Keratinocyte (primary cell): Measurements from ENCODE around the gene KIAA1958. TPM values are rescaled to one million over a fixed set of nuclear protein-coding genes. Genes with fewer than 3 reads are reported as not detected.

Source experiments
- DNase-seq: peaks from one replicate; pipeline ENCODE4 v3.0.0-alpha.2; 2011; ENCODE audit warnings: low read depth, missing footprints, low spot score
- FAIRE-seq: peaks from 2 replicates; lab custom pipeline; 2011; peaks lifted over from hg19 to GRCh38; lab: Jason Lieb, UNC
- H2AFZ ChIP-seq: 2 replicates; pipeline ENCODE4 v1.6.0; 2012; ENCODE audit warnings: low read length, control low read depth, inconsistent platforms; ENCODE audit not compliant: control insufficient read depth
- H3K27ac ChIP-seq: 2 replicates; pipeline ENCODE4 v1.5.1; 2011; ENCODE audit warnings: low read length; ENCODE audit not compliant: control insufficient read depth, insufficient read depth
- H3K27me3 ChIP-seq: 3 replicates; pipeline ENCODE4 v1.6.0; 2011; ENCODE audit warnings: low read length; ENCODE audit not compliant: control insufficient read depth, insufficient read depth; ENCODE audit errors: extremely low read depth
- H3K36me3 ChIP-seq, 2 experiments: 2 replicates in 1 of 2; 3 replicates in 1 of 2; pipeline ENCODE4 v1.5.1; 2011; ENCODE audit warnings: low read length in 2 of 2, mild to moderate bottlenecking in 1 of 2; ENCODE audit not compliant: control insufficient read depth in 2 of 2, insufficient read depth in 2 of 2; ENCODE audit errors: extremely low read depth in 1 of 2
- H3K4me1 ChIP-seq: 3 replicates; pipeline ENCODE4 v1.5.1; 2011; ENCODE audit warnings: low read length; ENCODE audit not compliant: control insufficient read depth, insufficient read depth; ENCODE audit errors: extremely low read depth
- H3K4me2 ChIP-seq: 3 replicates; pipeline ENCODE4 v1.6.0; 2011; ENCODE audit warnings: low read depth, low read length; ENCODE audit not compliant: control insufficient read depth, insufficient read depth; ENCODE audit errors: extremely low read depth
- H3K4me3 ChIP-seq, 3 experiments: fragments of 200-600 bp in 1 of 3; sonication (generic) in 1 of 3; 2 replicates in 2 of 3; 3 replicates in 1 of 3; pipeline ENCODE4 v1.5.1; 2011 to 2016; ENCODE audit warnings: low read length in 3 of 3, mild to moderate bottlenecking in 3 of 3, control low read depth in 2 of 3, inconsistent platforms in 1 of 3, low read depth in 1 of 3, mixed read lengths in 1 of 3, mixed run types in 1 of 3, moderate library complexity in 1 of 3; ENCODE audit not compliant: control insufficient read depth in 2 of 3, insufficient read depth in 2 of 3; ENCODE audit errors: extremely low read depth in 1 of 3
- H3K79me2 ChIP-seq: 2 replicates; pipeline ENCODE4 v1.6.0; 2012; ENCODE audit warnings: low read length; ENCODE audit not compliant: control insufficient read depth, insufficient read depth
- H3K9ac ChIP-seq: 3 replicates; pipeline ENCODE4 v1.6.0; 2011; ENCODE audit warnings: low read length; ENCODE audit not compliant: control insufficient read depth, insufficient read depth; ENCODE audit errors: extremely low read depth
- H3K9me1 ChIP-seq: 3 replicates; pipeline ENCODE4 v1.6.0; 2011; ENCODE audit warnings: low read length; ENCODE audit not compliant: control insufficient read depth, insufficient read depth; ENCODE audit errors: extremely low read depth
- H3K9me3 ChIP-seq: 2 replicates; pipeline ENCODE4 v1.5.1; 2012; ENCODE audit warnings: low read depth, low read length; ENCODE audit not compliant: control insufficient read depth
- H4K20me1 ChIP-seq: 3 replicates; pipeline ENCODE4 v1.6.0; 2011; ENCODE audit warnings: low read length; ENCODE audit not compliant: control insufficient read depth, insufficient read depth; ENCODE audit errors: extremely low read depth
- EZH2 ChIP-seq: IDR thresholded peaks from one replicate; pipeline ENCODE4 v1.6.1; 2012; ENCODE audit warnings: inconsistent platforms, mild to moderate bottlenecking, low read length, moderate library complexity
- dilution Hi-C: fragments of 300-500 bp; cut with MboI; formaldehyde crosslinking; loops from one replicate; pipeline ENCODE4 v1.7.0; 2020; ENCODE audit warnings: low sequenced_read_pairs; ENCODE audit not compliant: extremely low pct_ligation_motif_present
- polyA plus RNA-seq, 5 experiments: library from polyadenylated mRNA; depleted of rRNA in 3 of 5; stranded (reverse) in 3 of 5; stranded (forward) in 1 of 5; unstranded in 1 of 5; fragments of >200 nt; gene quantifications; 1 replicate in 1 of 5; 2 replicates in 3 of 5; 3 replicates in 1 of 5; pipeline versions ENCODE4 v1.2.1 to v1.2.3, GENCODE V29; 2011 to 2012; ENCODE audit warnings: missing spikeins in 2 of 5, low read depth in 1 of 5, low replicate concordance in 1 of 5
- TF ChIP-seq, protein P1 (sequence below), 3 experiments: IDR thresholded peaks in 1 of 3; conservative IDR thresholded peaks in 1 of 3; optimal IDR thresholded peaks in 1 of 3; 2 replicates in 2 of 3; 3 replicates in 1 of 3; pipeline versions ENCODE3 to v1.5.1; 2011; ENCODE audit warnings: low read length in 3 of 3, mild to moderate bottlenecking in 3 of 3, moderate library complexity in 2 of 3, control low read depth in 1 of 3, inconsistent platforms in 1 of 3; ENCODE audit not compliant: insufficient read depth in 2 of 3; ENCODE audit errors: extremely low read depth in 1 of 3

The KIAA1958 gene
- polyA plus RNA-seq, 1 donor (not counting 4 experiments of a cell fraction or from before 2014, with no cell fraction given) = 0.84 TPM

DNA sequence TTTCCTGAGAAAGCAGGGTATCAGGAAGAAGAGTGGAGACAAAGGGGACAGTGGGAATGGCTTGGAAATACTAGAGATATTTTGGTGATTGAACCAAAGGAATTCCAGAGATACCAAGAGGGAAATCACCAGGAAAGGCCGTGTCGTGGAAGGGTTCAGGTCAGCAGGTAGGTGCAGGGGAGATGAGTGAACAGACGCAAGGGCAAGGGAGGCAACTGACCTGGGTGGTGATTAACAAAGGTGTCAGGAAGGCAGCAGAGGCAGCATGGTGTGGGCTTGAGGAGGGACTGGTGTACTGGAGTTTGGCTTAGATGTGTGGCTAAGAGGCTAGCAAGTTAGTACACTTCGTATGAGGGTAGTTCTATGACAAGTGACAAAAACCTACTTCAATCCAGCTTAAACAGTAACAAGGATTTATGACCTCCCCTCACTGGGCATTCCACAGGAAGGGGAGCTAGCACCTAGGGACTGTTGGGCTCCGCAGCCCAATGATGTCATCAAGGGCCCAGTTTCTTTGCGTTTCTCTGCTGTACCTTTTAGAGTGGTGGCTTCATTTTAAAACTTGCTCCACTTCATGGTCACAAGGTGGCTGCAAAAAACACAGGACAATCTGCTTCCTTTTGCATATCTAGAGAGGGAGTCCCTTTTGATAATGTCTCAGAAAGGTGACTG, 194.2 kb downstream of the KIAA1958 start:
- H2AFZ ChIP-seq = no peak overlapping the region
- FAIRE-seq (no peak), DNase-seq (no peak)
- no peak overlapping the region for H3K4me3 ChIP-seq
- TF ChIP-seq, protein P1, sequence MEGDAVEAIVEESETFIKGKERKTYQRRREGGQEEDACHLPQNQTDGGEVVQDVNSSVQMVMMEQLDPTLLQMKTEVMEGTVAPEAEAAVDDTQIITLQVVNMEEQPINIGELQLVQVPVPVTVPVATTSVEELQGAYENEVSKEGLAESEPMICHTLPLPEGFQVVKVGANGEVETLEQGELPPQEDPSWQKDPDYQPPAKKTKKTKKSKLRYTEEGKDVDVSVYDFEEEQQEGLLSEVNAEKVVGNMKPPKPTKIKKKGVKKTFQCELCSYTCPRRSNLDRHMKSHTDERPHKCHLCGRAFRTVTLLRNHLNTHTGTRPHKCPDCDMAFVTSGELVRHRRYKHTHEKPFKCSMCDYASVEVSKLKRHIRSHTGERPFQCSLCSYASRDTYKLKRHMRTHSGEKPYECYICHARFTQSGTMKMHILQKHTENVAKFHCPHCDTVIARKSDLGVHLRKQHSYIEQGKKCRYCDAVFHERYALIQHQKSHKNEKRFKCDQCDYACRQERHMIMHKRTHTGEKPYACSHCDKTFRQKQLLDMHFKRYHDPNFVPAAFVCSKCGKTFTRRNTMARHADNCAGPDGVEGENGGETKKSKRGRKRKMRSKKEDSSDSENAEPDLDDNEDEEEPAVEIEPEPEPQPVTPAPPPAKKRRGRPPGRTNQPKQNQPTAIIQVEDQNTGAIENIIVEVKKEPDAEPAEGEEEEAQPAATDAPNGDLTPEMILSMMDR (optimal IDR thresholded peaks at IDR 0.05 in 1 of 3, IDR thresholded peaks at IDR 0.05 in 1 of 3, conservative IDR thresholded peaks at IDR 0.05 in 1 of 3; ENCODE audit: extremely low read depth in 1 of 3, insufficient read depth in 2 of 3, low read length in 3 of 3) = no peak
- TF ChIP-seq EZH2 = no peak
- H3K79me2 ChIP-seq = no peaks in the 10 kb centered on the region
- no peaks in the 10 kb centered on the region for H3K9me1 ChIP-seq
- no peak overlapping the region for H3K4me2 ChIP-seq
- no peaks in the 10 kb centered on the region for H3K36me3 ChIP-seq
- dilution Hi-C loops = no loop called here
- peaks cover 6% of the 10 kb centered on the region for H3K4me1 ChIP-seq
- H3K27me3 ChIP-seq = no peaks in the 10 kb centered on the region
- peaks cover 8% of the 10 kb centered on the region for H3K9me3 ChIP-seq
- H3K27ac ChIP-seq = no peak overlapping the region
- no peak overlapping the region for H3K9ac ChIP-seq
- H4K20me1 ChIP-seq = no peaks in the 10 kb centered on the region

GRCh38 chr9:112689161-112689740, 202.6 kb downstream of the KIAA1958 start:
- Histone ChIP-seq H2AFZ (no peak overlapping the region), H4K20me1 (no peaks in the 10 kb centered on the region), H3K9me1 (no peaks in the 10 kb centered on the region), H3K27ac (no peak overlapping the region), H3K4me2 (no peak overlapping the region), H3K27me3 (no peaks in the 10 kb centered on the region), H3K9me3 (no peaks in the 10 kb centered on the region), H3K4me3 (no peak overlapping the region), H3K9ac (no peak overlapping the region), H3K36me3 (peaks cover 0 to 9% of the 10 kb centered on the region in 2 experiments), H3K4me1 (no peaks in the 10 kb centered on the region), H3K79me2 (no peaks in the 10 kb centered on the region)
- FAIRE-seq (no peak), DNase-seq (no peak)
- TF ChIP-seq, protein P1 (optimal IDR thresholded peaks at IDR 0.05 in 1 of 3, IDR thresholded peaks at IDR 0.05 in 1 of 3, conservative IDR thresholded peaks at IDR 0.05 in 1 of 3; ENCODE audit: extremely low read depth in 1 of 3, insufficient read depth in 2 of 3, low read length in 3 of 3) = no peak
- no peak for TF ChIP-seq EZH2
- dilution Hi-C loops = no loop called here
